Activated CD4-positive, alpha-beta T cell treated with anti-CD3 and anti-CD28 coated beads for 1 hour (primary cell): ENCODE measurements around the gene ZSWIM8.
A peak's percentile ranks its signal among the peaks of the same experiment; 100 is the strongest.
"Not testable (repeated sequence)": the region's sequence is repeated elsewhere in the genome, so short reads cannot be mapped to it uniquely, and the experiment has no call there.

Experiments
- DNase-seq: peaks from one replicate; pipeline ENCODE4 v3.0.0-alpha.2; 2020

ZSWIM8 gene

DNA sequence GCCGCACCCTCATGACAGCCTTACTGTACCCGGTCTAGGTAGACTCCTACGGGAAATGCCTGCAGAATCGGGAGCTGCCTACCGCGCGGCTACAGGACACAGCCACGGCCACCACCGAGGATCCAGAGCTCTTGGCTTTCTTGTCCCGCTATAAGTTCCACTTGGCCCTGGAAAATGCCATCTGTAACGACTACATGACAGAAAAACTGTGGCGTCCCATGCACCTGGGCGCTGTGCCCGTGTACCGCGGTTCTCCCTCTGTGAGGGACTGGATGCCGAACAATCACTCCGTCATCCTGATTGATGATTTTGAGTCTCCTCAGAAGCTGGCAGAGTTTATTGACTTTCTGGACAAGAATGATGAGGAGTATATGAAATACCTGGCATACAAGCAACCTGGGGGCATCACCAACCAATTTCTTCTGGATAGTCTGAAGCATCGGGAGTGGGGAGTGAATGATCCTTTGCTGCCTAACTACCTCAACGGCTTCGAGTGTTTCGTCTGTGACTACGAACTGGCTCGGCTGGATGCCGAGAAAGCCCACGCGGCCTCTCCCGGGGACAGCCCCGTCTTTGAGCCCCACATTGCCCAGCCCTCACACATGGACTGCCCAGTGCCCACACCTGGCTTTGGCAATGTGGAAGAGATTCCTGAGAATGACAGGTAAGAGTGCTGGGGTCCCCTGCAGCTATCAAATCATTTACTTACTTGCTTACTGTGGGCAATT, 12.1 kb upstream of the ZSWIM8 start:
- DNase-seq = no peak

DNA sequence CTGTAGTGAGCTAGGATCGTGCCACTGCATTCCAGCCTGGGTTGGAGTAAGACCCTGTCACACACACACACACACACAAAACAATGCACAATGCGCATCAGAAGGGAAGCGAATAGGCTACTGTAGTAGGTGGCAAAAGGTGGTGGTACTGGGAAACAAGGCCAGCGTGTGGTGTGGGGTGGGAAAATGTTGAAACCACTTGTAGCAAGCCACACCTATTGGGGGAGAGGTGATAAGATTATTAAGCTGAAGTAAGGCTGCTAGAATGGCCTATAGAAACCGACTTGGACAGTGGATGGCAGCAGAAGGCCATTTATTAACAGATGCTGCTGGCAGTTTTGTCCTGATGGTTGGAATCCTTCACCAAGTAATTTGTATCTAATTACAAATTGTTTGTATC, 10.8 kb upstream of the ZSWIM8 start:
- no peak for DNase-seq

DNA sequence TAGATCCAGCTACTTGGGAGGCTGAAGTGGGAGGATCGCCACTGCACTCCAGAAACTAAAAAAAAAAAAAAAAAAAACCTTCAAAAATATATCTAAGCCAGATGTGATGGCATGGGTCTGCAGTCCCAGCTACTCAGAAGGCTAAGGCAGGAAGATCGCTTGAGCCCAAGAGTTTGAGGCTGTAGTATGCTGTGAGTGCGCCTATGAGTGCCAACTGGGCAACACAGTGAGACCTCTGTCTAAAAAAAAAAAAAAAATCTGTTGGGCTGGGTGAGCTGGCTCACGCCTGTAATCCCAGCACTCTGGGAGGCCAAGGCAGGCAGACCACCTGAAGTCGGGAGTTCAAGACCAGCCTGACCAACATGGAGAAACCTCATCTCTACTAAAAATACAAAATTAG, 6.4 kb upstream of the ZSWIM8 start:
- DNase-seq = no peak

DNA sequence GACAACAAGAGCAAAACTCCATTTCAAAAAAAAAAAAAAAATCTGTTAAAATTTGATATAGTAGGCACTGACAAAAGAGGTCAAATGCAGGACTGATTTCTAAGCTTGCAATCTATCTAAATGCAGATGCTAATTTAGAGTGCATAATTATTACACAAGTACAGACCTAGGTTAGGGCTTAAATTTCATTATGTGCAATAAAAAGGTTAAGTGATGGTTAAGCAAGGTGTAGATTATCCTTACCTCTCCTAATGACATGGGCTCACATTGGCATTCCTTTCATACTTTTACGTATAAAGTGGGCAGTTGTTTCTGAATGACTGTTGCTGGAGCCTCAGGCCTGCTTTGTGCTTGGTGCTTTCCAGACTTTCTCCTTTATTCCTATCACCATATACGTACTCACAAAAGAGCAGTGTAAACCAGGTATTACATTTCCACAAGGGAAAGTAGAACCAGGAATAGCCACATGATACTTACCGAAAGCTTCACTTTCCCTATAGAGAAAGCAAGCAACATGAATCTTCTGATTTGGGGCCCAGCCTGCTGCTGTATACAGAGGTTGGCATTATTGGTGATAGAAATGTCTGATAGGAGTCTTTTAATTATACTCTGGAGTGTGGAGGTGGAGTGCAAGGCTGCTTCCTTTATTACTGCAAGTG, 5.7 kb upstream of the ZSWIM8 start:
- DNase-seq = no peak

DNA sequence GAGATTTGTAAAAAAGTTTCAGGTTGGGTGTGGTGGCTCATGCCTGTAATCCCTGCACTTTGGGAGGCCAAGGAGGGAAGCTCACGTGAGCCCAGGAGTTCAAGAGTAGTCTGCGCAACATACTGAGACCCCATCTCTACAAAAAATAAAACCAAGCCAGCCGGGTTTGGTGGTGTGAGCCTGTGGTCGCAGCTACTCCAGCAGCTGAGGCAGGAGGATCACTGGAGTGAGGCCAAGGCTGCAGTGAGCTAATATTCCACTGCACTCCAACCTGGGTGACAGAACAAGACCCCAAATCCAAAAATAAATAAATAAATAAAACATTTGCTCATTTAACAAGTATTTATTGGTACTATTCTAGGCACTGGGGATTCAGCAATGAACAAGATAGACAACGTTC, 5.1 kb upstream of the ZSWIM8 start:
- no peak for DNase-seq

DNA sequence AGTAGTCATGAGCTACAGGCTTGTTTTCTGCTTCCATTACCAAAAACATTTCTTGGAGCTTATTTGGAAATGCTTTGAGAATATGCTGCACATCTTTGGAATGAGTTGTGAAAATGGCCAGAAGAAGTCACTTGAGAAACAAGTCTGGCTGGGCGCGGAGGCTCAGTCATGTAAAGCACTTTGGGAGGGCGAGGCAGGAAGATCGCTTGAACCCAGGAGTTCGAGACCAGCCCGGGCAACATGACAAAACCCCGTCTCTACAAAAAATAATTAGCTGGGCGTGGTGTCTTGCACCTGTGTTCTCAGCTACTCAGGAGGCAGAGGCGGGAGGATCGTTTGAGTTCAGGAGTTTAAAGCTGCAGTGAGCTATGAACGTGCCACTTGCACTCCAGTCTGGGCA, 4.4 kb upstream of the ZSWIM8 start:
- no peak for DNase-seq

DNA sequence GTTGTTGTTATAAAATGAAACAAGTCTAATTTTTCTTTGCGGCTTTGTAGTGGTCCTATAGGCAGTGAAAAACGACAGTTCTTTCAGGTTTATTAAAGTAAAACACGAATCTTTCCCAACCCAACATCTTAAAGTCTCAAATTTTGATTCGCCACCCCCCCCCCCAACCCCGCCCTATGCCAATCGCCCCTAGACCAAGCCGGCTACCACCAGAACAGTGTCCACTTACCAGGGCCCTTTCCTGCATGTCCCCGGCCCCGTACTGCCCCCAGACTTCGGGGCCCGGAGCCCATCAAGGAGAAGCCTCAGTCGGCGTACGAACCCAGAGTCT, 3.9 kb upstream of the ZSWIM8 start:
- no peak for DNase-seq

DNA sequence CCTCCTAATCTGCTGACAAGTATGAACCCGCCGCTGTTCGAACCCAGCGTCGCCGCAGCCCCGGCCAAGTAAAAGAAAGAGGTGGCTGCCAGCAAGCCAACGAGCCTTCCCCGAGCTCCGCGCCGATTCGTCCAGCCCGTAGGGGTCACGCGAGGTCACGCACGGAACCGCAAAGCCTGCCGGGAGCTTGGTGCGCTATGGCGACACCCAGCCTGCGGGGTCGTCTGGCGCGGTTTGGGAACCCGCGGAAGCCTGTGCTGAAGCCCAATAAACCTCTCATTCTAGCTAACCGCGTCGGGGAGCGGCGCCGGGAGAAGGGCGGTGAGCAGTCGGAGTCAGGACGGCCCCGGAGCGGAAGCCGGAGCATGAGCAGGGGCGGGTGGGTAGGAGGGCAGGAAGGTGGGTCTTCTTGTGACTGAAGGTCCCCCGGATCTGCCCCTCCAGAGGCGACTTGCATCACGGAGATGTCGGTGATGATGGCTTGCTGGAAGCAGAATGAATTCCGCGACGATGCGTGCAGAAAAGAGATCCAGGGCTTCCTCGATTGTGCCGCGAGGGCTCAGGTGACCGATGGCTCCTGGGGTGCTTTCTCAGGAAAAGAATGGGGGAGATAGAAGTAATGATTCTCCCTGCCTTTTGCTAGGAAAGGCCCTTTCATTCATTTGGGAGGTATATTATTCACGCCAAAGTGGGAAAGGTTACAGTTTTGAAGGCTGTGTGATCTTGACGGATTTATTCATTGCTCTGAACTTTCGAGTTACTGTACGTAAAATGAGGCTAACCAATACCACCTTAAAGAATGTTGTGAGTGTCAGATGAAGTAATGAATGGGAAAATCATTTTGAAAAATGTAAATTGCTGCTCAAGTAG, 3.3 kb upstream of the ZSWIM8 start, which contains the start of gene CHCHD1:
TSS of gene CHCHD1 (plus strand) at position 170 of the 870 bp plus-strand sequence. CDS start at position 198, 28 bp downstream.
- peak; percentile 84 for DNase-seq

DNA sequence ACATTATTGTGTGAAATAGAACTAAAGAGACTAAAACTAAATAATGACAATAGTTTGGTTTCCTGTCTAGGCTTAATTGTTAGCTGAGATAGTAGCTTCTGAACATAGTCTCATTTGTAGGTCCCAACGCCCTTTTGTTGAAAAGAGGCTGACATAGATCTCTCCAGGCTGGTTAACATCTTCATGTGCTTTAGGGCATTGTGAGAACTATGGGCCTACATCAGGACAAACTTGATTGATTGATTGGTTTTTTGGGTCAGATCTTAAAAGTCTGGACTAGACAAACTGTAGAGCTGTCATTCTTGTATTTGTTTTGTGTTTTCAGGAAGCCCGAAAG, 2.7 kb upstream of the ZSWIM8 start:
- no peak for DNase-seq

DNA sequence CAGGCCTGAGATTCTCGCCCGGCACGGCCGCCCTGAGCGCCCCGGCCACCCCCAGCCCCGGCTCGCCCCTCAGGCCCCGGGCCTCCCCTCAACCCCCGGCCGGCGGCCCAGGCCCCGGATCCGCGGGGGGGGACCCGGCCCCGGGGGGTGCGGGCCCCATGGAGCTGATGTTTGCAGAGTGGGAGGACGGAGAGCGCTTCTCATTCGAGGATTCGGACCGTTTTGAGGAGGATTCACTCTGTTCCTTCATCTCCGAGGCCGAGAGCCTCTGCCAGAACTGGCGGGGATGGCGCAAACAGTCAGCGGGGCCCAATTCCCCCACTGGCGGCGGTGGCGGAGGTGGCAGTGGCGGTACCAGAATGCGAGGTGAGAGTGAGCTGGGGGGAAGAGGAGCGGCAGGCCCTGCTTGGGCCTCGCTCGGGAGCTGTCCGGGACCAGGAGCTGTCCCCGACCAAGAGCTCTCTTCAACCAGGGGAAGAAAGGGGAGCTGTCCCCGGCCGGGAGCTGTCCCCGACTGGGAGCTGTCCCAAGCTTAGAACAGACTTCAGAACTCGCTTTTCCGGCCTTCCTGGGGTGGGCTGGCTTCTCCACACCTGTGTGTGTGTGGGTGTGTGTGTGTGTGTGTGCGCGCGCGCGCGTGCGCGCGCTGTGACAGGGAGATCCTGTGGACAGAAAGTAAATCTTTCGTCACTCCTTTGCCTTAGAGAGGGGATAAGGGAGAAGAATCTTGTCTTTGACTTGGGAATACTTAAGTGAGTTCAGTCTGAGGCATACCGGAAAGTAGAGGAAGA, 510 bp downstream of the ZSWIM8 start:
- DNase-seq = no peak

DNA sequence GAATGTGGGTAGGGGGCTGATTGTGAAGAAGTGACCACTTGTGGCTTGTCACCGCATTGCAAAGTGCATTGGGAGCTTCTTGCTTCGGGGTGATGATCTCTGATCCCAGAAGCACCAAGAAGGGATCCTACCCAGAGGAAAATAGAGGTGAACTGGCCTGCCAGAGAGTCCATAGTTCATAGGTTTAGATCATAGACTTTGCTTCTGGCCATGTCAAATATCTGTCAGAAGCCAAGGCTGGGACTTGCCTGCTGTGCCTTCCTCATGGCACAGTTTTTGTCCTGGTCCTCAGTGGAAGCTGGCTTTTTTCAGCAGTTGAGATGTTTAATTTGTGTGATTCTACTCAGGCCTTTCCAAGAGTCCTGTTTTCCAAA, 1.1 kb downstream of the ZSWIM8 start:
- DNase-seq = no peak

DNA sequence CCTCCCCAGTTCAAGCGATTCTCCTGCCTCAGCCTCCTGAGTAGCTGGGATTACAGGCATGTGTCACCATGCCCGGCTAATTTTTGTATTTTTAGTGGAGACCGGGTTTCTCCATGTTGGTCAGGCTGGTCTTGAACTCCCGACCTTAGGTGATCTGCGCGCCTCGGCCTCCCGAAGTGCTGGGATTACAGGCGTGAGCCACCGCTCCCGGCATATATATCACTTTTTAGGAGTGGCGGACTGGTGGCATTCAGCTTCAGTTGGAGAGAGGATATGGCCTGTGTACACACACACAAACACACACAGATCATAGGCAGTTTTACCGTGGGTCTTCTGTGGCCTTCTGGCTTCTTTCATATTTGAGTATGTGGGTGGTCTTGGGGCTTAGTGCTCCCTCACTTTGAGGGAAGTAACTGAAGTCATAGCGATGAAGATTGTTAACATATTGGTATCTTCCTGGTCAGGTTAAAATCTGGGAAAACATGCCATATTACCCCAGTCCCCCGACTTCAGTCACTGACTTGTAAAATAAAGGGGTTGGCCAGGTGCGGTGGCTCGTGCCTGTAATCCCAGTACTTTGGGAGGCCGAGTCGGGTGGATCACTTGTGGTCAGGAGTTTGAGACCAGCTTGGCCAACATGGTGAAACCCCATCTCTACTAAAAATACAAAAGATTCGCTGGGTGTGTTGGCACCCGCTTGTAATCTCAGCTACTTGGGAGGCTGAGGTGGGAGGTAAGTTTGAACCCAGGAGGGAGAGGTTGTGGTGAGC, 1.8 kb downstream of the ZSWIM8 start:
- not testable (repeated sequence) for DNase-seq

DNA sequence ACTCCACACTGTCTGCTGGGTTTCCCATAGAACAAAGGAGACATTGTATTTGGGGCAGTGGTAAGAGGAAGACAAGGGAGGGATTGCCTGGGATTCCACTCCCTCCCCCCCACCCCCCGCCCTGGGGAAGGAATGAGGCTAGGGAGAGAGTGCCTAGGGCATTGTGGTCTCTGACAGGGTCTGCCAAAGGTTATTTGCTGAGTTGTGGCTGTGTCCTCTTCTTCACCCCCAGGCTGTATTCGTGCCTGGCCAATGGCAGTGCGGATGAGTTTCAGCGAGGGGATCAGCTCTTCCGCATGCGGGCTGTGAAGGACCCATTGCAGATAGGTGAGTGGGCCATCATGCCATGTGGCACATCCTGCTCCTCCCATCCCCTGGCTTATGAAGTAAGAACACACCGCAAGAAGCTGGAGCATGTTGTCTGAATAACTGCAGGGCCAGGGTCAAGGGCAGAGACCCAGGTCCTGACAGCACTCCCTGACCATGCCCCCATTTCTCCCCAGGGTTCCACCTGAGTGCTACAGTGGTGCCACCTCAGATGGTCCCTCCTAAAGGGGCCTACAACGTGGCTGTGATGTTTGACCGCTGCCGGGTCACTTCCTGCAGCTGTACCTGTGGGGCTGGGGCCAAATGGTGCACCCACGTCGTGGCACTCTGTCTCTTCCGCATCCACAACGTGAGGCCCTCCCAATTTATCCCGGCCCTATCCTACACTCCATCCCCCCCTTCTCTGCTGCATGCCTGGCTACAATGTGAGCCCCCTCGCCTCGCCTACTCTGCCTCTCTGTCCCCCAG, 3.7 kb downstream of the ZSWIM8 start:
- no peak for DNase-seq

DNA sequence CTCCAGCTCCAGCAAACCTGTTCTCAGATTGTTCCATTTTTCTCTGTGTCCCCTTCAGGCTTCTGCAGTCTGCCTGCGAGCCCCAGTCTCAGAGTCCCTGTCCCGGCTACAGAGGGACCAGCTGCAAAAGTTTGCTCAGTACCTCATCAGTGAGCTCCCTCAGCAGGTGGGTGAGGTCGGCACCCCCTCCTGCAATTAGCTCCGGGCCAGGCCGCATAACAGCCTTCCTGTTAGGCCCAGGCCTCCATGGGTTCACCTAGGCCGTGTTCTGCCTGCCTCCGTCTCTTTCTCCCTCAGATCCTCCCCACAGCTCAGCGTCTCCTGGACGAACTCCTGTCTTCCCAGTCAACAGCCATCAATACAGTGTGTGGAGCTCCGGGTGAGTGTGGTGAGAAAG, 4.3 kb downstream of the ZSWIM8 start:
- no peak for DNase-seq

DNA sequence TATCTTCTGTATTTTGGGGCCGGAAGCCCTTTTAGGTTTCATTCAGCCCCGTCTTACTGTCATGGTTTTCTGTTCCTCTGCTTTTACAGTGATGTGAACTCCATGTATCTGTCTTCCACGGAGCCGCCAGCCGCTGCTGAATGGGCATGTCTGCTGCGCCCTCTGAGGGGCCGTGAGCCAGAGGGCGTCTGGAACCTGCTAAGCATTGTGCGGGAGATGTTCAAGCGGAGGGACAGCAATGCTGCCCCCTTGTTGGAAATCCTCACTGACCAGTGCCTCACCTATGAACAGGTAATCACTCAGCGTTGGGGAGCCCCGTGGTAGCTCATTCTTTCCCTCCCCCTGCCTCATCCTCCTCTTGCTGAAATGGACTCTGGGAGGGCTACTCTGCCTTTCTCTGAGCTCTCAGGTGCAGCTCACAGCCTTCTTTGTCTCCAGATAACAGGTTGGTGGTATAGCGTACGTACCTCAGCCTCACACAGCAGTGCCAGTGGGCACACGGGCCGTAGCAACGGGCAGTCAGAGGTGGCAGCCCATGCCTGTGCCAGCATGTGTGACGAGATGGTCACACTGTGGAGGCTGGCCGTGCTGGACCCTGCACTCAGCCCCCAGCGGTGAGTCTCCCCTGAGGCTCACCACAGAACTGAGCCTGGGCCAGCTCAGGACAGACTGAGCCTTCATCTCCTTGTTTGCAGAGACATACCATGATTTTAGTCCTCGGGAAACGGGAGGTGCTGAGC, 5.7 kb downstream of the ZSWIM8 start:
- no peak for DNase-seq

DNA sequence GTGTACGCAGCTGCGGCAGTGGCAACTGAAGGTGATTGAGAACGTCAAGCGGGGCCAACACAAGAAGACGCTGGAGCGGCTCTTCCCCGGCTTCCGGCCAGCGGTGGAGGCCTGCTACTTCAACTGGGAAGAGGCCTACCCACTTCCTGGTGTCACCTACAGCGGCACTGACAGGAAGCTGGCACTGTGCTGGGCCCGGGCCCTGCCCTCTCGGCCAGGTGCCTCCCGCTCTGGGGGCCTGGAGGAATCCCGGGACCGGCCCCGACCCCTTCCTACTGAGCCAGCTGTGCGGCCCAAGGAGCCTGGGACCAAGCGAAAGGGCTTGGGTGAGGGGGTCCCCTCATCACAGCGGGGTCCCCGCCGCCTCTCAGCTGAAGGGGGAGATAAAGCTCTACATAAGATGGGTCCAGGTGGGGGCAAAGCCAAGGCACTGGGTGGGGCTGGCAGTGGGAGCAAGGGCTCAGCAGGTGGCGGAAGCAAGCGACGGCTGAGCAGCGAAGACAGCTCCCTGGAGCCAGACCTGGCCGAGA, 6.5 kb downstream of the ZSWIM8 start:
- no peak for DNase-seq

DNA sequence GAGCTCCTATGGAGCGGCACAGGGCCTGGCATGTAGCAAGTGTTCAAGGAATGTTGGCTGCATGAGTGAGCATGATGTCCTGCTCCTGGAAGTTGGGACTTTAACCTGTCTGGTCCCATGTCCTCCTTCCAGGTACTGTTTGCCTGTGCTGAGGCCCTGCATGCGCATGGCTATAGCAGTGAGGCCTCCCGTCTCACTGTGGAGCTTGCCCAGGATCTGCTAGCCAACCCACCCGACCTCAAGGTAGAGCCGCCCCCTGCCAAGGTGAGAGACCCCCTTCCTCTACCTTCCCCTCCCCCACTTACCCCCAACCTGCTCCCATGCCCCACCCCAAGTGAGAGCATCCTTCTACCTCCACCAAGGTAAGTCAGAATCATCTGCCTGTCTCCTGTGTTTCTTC, 8.1 kb downstream of the ZSWIM8 start:
- no peak for DNase-seq

DNA sequence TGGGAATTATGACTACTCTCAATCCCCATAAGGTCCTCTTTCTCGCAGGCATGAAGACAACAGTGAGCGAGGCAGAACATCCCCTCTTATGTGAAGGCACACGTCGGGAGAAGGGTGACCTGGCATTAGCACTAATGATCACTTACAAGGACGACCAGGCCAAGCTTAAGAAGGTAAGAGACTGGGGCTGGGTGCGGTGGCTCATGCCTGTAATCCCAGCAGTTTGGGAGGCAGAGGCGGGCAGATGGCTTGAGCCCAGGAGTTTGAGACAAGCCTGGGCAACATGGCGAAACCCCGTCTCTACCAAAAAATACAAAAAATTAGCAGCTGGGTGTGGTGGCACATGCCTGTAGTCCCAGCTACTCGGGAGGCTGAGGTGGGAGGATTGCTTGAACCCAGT, 10.1 kb downstream of the ZSWIM8 start:
- not testable (repeated sequence) for DNase-seq

DNA sequence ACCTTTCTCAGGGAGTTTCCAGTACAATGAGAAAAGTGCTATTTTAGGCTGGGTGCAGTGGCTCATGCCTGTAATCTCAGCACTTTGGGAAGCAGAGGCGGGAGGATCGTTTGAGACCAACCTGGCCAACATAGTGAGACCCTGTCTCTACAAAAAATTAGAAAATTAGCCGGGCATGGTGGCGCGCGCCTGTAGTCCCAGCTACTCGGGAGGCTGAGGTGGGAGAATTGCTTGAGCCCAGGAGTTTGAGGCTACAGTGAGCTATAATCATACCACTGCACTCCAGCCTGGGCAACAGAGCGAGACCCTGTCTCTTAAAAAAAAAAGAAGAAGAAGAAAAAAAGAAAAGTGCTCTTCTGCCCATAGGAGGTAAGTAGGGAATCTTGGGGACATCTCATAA, 10.6 kb downstream of the ZSWIM8 start:
- DNase-seq = not testable (repeated sequence)

DNA sequence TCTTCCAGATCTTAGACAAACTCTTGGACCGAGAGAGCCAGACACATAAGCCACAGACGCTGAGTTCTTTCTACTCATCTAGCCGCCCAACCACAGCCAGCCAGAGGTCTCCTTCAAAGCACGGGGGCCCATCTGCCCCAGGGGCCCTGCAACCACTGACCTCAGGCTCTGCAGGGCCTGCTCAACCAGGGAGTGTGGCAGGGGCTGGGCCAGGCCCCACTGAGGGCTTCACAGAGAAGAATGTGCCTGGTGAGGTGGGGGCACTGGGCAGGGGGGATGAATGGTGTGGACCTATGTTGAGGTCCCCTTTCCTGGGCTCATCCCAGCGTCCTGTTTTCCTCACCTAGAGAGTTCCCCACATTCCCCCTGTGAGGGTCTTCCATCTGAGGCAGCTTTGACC, 11.4 kb downstream of the ZSWIM8 start:
- no peak for DNase-seq
